ENCODE data around the gene NHERF2.

NHERF2 gene

GRCh38 chr16:2081201-2082084 lies 54.7 kb downstream of the NHERF2 start:
- DNase-seq = no peak
- peaks cover 65 to 100% of the 10 kb centered on the region in 2 experiments for H3K36me3 ChIP-seq (ENCODE audit: control insufficient read depth in 1 of 2, insufficient read depth in 2 of 2, low read depth in 1 of 2, low read length in 2 of 2)
- H3K27me3 ChIP-seq (ENCODE audit: control insufficient read depth in 1 of 2, insufficient read depth in 1 of 2, low read length in 2 of 2) = no peaks in the 10 kb centered on the region
- no peak overlapping the region for H3K4me3 ChIP-seq (ENCODE audit: insufficient read depth in 1 of 2, low read depth in 1 of 2, low read length in 2 of 2)
- no peak overlapping the region for H3K27ac ChIP-seq (ENCODE audit: low read length, poor library complexity, severe bottlenecking)
- H2AK5ac ChIP-seq (ENCODE audit: low read length, severe bottlenecking) = no peak overlapping the region
- no peak overlapping the region for H2BK120ac ChIP-seq (ENCODE audit: low read depth, low read length)
- no peak overlapping the region for H2BK5ac ChIP-seq (ENCODE audit: low read depth, low read length, poor library complexity, severe bottlenecking)
- H3K4me2 ChIP-seq (ENCODE audit: low read length, poor library complexity, severe bottlenecking) = no peak overlapping the region
- H3K4me1 ChIP-seq (ENCODE audit: control insufficient read depth, insufficient read depth, low read depth, low read length) = peaks cover 18% of the 10 kb centered on the region
- no peak overlapping the region for H3K18ac ChIP-seq (ENCODE audit: low read depth in 1 of 2, low read length in 2 of 2)
- no peak overlapping the region for H3K9ac ChIP-seq (ENCODE audit: low read length)
- H3K23ac ChIP-seq (ENCODE audit: low read length in 2 of 2) = no peak overlapping the region
- no peak overlapping the region for H2BK15ac ChIP-seq (ENCODE audit: low read depth, poor library complexity, severe bottlenecking)
- H4K8ac ChIP-seq (ENCODE audit: low read length) = no peak overlapping the region
- H3K79me1 ChIP-seq (replicated peaks; ENCODE audit: low read length, poor library complexity, severe bottlenecking) = peaks cover 16% of the 10 kb centered on the region
- no peak overlapping the region for H2AFZ ChIP-seq (ENCODE audit: low read depth, low read length)
- H3K4ac ChIP-seq (ENCODE audit: low read depth in 1 of 2, low read length in 2 of 2) = no peak overlapping the region
- no peak overlapping the region for H4K91ac ChIP-seq (ENCODE audit: low read length)
- no peak overlapping the region for H3K14ac ChIP-seq (ENCODE audit: low read length in 2 of 2)
- WGBS = 95% methylated on average over 35 of the region's 35 CpGs
- no peak overlapping the region for H2BK12ac ChIP-seq (ENCODE audit: low read length in 2 of 2)
- H3K9me3 ChIP-seq (ENCODE audit: control insufficient read depth, low read length) = no peaks in the 10 kb centered on the region

GRCh38 chr16:2082171-2082982 lies 55.7 kb downstream of the NHERF2 start:
- H3K27me3 ChIP-seq (ENCODE audit: control insufficient read depth in 1 of 2, insufficient read depth in 1 of 2, low read length in 2 of 2) = no peaks in the 10 kb centered on the region
- no peak overlapping the region for H2AFZ ChIP-seq (ENCODE audit: low read depth, low read length)
- no peak overlapping the region for H4K91ac ChIP-seq (ENCODE audit: low read length)
- no peak overlapping the region for H2BK120ac ChIP-seq (ENCODE audit: low read depth, low read length)
- H4K8ac ChIP-seq (ENCODE audit: low read length) = no peak overlapping the region
- peaks cover 72 to 100% of the 10 kb centered on the region in 2 experiments for H3K36me3 ChIP-seq (ENCODE audit: control insufficient read depth in 1 of 2, insufficient read depth in 2 of 2, low read depth in 1 of 2, low read length in 2 of 2)
- no peak overlapping the region for H3K18ac ChIP-seq (ENCODE audit: low read depth in 1 of 2, low read length in 2 of 2)
- H3K9me3 ChIP-seq (ENCODE audit: control insufficient read depth, low read length) = no peaks in the 10 kb centered on the region
- H2BK15ac ChIP-seq (ENCODE audit: low read depth, poor library complexity, severe bottlenecking) = no peak overlapping the region
- H3K9ac ChIP-seq (ENCODE audit: low read length) = no peak overlapping the region
- H3K4me1 ChIP-seq (ENCODE audit: control insufficient read depth, insufficient read depth, low read depth, low read length) = peaks cover 25% of the 10 kb centered on the region
- 87% methylated on average over 32 of the region's 32 CpGs for WGBS
- H3K4ac ChIP-seq (ENCODE audit: low read depth in 1 of 2, low read length in 2 of 2) = no peak overlapping the region
- no peak overlapping the region for H3K4me2 ChIP-seq (ENCODE audit: low read length, poor library complexity, severe bottlenecking)
- H2AK5ac ChIP-seq (ENCODE audit: low read length, severe bottlenecking) = no peak overlapping the region
- DNase-seq = no peak
- no peak overlapping the region for H3K4me3 ChIP-seq (ENCODE audit: insufficient read depth in 1 of 2, low read depth in 1 of 2, low read length in 2 of 2)
- no peak overlapping the region for H3K27ac ChIP-seq (ENCODE audit: low read length, poor library complexity, severe bottlenecking)
- H3K23ac ChIP-seq (ENCODE audit: low read length in 2 of 2) = no peak overlapping the region
- no peak overlapping the region for H2BK12ac ChIP-seq (ENCODE audit: low read length in 2 of 2)
- H3K79me1 ChIP-seq (replicated peaks; ENCODE audit: low read length, poor library complexity, severe bottlenecking) = peaks cover 13% of the 10 kb centered on the region
- no peak overlapping the region for H3K14ac ChIP-seq (ENCODE audit: low read length in 2 of 2)
- no peak overlapping the region for H2BK5ac ChIP-seq (ENCODE audit: low read depth, low read length, poor library complexity, severe bottlenecking)

- peaks cover 28% of the 10 kb centered on the region for H3K4me1 ChIP-seq (ENCODE audit: control insufficient read depth, insufficient read depth, low read depth, low read length)
- H3K27me3 ChIP-seq (ENCODE audit: control insufficient read depth in 1 of 2, insufficient read depth in 1 of 2, low read length in 2 of 2) = no peaks in the 10 kb centered on the region
- peaks cover 74 to 100% of the 10 kb centered on the region in 2 experiments for H3K36me3 ChIP-seq (ENCODE audit: control insufficient read depth in 1 of 2, insufficient read depth in 2 of 2, low read depth in 1 of 2, low read length in 2 of 2)
- H4K91ac ChIP-seq (ENCODE audit: low read length) = no peak overlapping the region
- H3K14ac ChIP-seq (ENCODE audit: low read length in 2 of 2) = no peak overlapping the region
- H3K9me3 ChIP-seq (ENCODE audit: control insufficient read depth, low read length) = no peaks in the 10 kb centered on the region
- no peak overlapping the region for H2BK15ac ChIP-seq (ENCODE audit: low read depth, poor library complexity, severe bottlenecking)
- no peak overlapping the region for H3K23ac ChIP-seq (ENCODE audit: low read length in 2 of 2)
- H2BK12ac ChIP-seq (ENCODE audit: low read length in 2 of 2) = no peak overlapping the region
- no peak overlapping the region for H3K4me3 ChIP-seq (ENCODE audit: insufficient read depth in 1 of 2, low read depth in 1 of 2, low read length in 2 of 2)
- H3K9ac ChIP-seq (ENCODE audit: low read length) = no peak overlapping the region
- no peak overlapping the region for H3K4me2 ChIP-seq (ENCODE audit: low read length, poor library complexity, severe bottlenecking)
- H2AFZ ChIP-seq (ENCODE audit: low read depth, low read length) = no peak overlapping the region
- no peak overlapping the region for H2AK5ac ChIP-seq (ENCODE audit: low read length, severe bottlenecking)
- no peak for DNase-seq
- H2BK120ac ChIP-seq (ENCODE audit: low read depth, low read length) = no peak overlapping the region
- H3K18ac ChIP-seq (ENCODE audit: low read depth in 1 of 2, low read length in 2 of 2) = no peak overlapping the region
- no peak overlapping the region for H3K4ac ChIP-seq (ENCODE audit: low read depth in 1 of 2, low read length in 2 of 2)
- WGBS = 88% methylated on average over 15 of the region's 16 CpGs
- H2BK5ac ChIP-seq (ENCODE audit: low read depth, low read length, poor library complexity, severe bottlenecking) = no peak overlapping the region
- H3K79me1 ChIP-seq (replicated peaks; ENCODE audit: low read length, poor library complexity, severe bottlenecking) = peaks cover 9% of the 10 kb centered on the region
- no peak overlapping the region for H4K8ac ChIP-seq (ENCODE audit: low read length)
- H3K27ac ChIP-seq (ENCODE audit: low read length, poor library complexity, severe bottlenecking) = no peak overlapping the region
Measured at GRCh38 chr16:2082983-2083364, 56.3 kb downstream of the NHERF2 start.

- no peak for DNase-seq
- Histone ChIP-seq H3K4me1 (ENCODE audit: control insufficient read depth, insufficient read depth, low read depth, low read length) (peaks cover 28% of the 10 kb centered on the region), H4K8ac (ENCODE audit: low read length) (no peak overlapping the region), H3K4ac (ENCODE audit: low read depth in 1 of 2, low read length in 2 of 2) (no peak overlapping the region), H2BK5ac (ENCODE audit: low read depth, low read length, poor library complexity, severe bottlenecking) (no peak overlapping the region), H2BK15ac (ENCODE audit: low read depth, poor library complexity, severe bottlenecking) (no peak overlapping the region), H3K27ac (ENCODE audit: low read length, poor library complexity, severe bottlenecking) (no peak overlapping the region), H3K9me3 (ENCODE audit: control insufficient read depth, low read length) (no peaks in the 10 kb centered on the region), H3K79me1 (replicated peaks; ENCODE audit: low read length, poor library complexity, severe bottlenecking) (peaks cover 9% of the 10 kb centered on the region), H2AK5ac (ENCODE audit: low read length, severe bottlenecking) (no peak overlapping the region), H2BK120ac (ENCODE audit: low read depth, low read length) (no peak overlapping the region), H4K91ac (ENCODE audit: low read length) (peak overlapping the region; percentile 27), H3K18ac (ENCODE audit: low read depth in 1 of 2, low read length in 2 of 2) (no peak overlapping the region), H3K9ac (ENCODE audit: low read length) (no peak overlapping the region), H3K4me2 (ENCODE audit: low read length, poor library complexity, severe bottlenecking) (no peak overlapping the region), H3K27me3 (ENCODE audit: control insufficient read depth in 1 of 2, insufficient read depth in 1 of 2, low read length in 2 of 2) (no peaks in the 10 kb centered on the region), H3K36me3 (ENCODE audit: control insufficient read depth in 1 of 2, insufficient read depth in 2 of 2, low read depth in 1 of 2, low read length in 2 of 2) (peaks cover 76 to 100% of the 10 kb centered on the region in 2 experiments), H2BK12ac (ENCODE audit: low read length in 2 of 2) (no peak overlapping the region), H2AFZ (ENCODE audit: low read depth, low read length) (no peak overlapping the region), H3K14ac (ENCODE audit: low read length in 2 of 2) (no peak overlapping the region), H3K23ac (ENCODE audit: low read length in 2 of 2) (no peak overlapping the region), H3K4me3 (ENCODE audit: insufficient read depth in 1 of 2, low read depth in 1 of 2, low read length in 2 of 2) (no peak overlapping the region)
- 93% methylated on average over 19 of the region's 19 CpGs for WGBS
Measured at GRCh38 chr16:2083409-2083808, 56.7 kb downstream of the NHERF2 start.
